Type B pancreatic cell (in vitro differentiated cells): ENCODE measurements around the gene ACSS2. TPM values are rescaled to one million over a fixed set of nuclear protein-coding genes. Genes with fewer than 3 reads are reported as not detected.

Experiments used
- DNase-seq: peaks from one replicate; pipeline ENCODE4 v3.0.0; 2021; ENCODE audit warnings: mixed read lengths; ENCODE audit not compliant: unreplicated experiment; ENCODE audit errors: extremely low spot score
- H3K27ac Mint-ChIP-seq: 2 replicates; pipeline ENCODE4 v1.8.0; 2021; ENCODE audit warnings: mild to moderate bottlenecking, mixed read lengths
- H3K27me3 Mint-ChIP-seq: 2 replicates; pipeline ENCODE4 v1.8.0; 2021; ENCODE audit warnings: mixed read lengths
- H3K36me3 Mint-ChIP-seq: 2 replicates; pipeline ENCODE4 v1.8.0; 2021; ENCODE audit warnings: mixed read lengths
- H3K4me1 Mint-ChIP-seq: one replicate; pipeline ENCODE4 v1.8.0; 2021; ENCODE audit warnings: mixed read lengths; ENCODE audit not compliant: unreplicated experiment
- H3K4me3 Mint-ChIP-seq: 2 replicates; pipeline ENCODE4 v1.8.0; 2021; ENCODE audit warnings: mild to moderate bottlenecking, mixed read lengths
- H3K9me3 Mint-ChIP-seq: 2 replicates; pipeline ENCODE4 v1.8.0; 2021; ENCODE audit warnings: mixed read lengths
- total RNA-seq: library from RNA; stranded (reverse); gene quantifications from 2 replicates; pipeline ENCODE4 v1.2.1, GENCODE V29; 2021; ENCODE audit warnings: low replicate concordance
- TF ChIP-seq, protein P1 (sequence below): fragments of 200-600 bp; sonication (generic); conservative IDR thresholded peaks from 2 replicates; pipeline ENCODE4 v1.5.0; 2021; ENCODE audit warnings: antibody characterized with exemption, mild to moderate bottlenecking

ACSS2 gene
- total RNA-seq, 1 donor from 2014 or later: 59.2 TPM

DNA sequence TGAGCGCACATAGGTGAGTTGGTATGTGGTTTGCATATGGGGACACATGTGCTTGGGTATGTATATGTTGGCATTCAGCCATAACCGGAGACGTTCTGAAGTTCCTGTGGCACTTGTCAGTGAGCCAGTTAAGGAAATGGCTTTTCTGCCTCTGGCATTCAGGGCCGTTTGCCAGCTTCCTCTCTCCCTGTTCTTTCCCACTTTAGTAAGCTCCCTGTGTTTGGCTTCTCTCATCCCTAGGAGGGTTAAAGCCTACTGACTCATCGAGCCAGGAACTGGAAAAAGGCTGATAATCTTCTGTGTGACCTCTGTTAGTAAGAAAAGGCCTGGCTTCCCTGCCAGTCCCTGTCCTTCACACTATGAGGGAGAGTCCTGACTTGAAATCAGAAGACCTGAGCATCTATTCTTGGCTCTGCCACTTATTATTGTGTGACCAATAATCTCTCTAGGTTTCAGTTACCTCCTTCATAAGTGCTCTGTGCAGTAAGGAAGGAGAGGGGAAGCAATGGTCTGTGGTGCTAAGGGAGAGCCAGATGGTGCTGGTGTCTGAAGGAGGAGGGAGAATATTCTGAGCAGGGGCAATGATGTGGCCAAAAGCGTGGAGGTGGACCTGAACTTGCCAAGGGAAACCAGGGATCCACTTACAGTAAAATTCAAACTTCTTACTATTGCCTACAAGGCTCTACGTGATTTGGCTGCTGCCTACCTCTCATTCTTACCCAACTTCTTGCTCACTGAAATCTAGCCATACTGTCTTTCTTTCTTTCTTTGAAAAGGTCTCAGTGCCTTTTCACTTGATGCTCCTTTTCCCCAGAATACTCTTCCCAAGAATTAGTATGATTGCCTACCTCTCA is 31.4 kb downstream of the ACSS2 start:
- Mint-ChIP-seq H3K9me3 (no peaks in the 10 kb centered on the region), H3K27me3 (no peaks in the 10 kb centered on the region), H3K36me3 (peaks cover 4% of the 10 kb centered on the region), H3K4me3 (no peak overlapping the region), H3K4me1 (peaks cover 7% of the 10 kb centered on the region), H3K27ac (no peak overlapping the region)
- DNase-seq: no peak
- TF ChIP-seq, protein P1, sequence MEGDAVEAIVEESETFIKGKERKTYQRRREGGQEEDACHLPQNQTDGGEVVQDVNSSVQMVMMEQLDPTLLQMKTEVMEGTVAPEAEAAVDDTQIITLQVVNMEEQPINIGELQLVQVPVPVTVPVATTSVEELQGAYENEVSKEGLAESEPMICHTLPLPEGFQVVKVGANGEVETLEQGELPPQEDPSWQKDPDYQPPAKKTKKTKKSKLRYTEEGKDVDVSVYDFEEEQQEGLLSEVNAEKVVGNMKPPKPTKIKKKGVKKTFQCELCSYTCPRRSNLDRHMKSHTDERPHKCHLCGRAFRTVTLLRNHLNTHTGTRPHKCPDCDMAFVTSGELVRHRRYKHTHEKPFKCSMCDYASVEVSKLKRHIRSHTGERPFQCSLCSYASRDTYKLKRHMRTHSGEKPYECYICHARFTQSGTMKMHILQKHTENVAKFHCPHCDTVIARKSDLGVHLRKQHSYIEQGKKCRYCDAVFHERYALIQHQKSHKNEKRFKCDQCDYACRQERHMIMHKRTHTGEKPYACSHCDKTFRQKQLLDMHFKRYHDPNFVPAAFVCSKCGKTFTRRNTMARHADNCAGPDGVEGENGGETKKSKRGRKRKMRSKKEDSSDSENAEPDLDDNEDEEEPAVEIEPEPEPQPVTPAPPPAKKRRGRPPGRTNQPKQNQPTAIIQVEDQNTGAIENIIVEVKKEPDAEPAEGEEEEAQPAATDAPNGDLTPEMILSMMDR: no peak

DNA sequence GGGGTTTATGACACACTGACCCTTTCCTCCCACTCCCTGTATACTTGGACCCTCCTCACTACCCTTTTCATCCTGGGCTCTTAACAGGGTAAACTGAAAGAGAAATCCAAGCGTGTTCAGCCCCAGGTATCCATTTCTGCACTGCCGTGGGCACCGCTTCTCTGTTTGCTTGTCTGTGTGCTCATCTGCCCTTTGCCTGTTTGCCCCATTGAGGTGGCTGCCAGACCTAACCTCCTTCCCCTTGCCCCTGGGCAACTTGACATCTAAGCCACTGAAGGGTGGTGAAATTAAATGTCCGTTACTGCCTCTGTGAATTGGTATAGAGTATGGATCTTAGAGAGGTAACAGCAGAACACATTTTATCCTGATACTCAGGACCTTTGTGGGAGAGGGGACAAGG is 38.7 kb downstream of the ACSS2 start:
- Mint-ChIP-seq H3K9me3 (no peaks in the 10 kb centered on the region), H3K27ac (no peak overlapping the region), H3K36me3 (peaks cover 30% of the 10 kb centered on the region), H3K4me3 (no peak overlapping the region), H3K4me1 (no peaks in the 10 kb centered on the region), H3K27me3 (no peaks in the 10 kb centered on the region)
- TF ChIP-seq, protein P1: no peak
- DNase-seq: no peak

DNA sequence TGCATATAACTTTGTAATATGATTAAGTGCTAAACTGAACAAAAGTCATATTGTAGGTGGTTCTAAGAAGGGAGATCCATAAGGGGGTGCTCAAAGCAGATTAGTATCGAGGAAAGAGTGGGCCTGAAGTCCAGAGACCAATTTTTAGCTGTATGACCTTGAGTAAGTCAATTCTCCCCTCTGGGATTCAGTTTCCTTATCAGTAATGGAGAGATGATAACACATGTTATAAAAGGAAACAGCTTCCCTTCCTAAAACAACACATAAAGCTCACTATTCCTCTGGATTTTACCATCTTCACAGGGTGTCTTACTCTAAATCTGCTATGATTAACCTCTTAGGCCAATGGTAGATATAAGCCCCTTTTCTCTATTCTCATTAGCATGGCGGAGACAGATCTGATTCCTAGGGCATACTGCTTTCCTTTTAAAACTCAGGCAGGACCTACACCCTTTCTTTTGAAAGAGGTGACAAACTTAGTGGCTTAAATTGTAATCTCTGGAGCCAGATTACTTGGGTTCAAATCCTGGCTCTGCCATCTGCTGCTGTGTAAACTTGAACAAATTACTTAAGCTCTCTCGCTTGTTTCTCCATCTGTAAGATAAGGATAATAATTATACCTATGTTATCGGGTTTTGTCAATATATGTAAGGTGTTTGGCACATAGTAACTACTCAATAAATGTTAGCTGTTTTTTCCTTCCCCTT is 39.5 kb downstream of the ACSS2 start:
- H3K27ac Mint-ChIP-seq: no peak overlapping the region
- H3K4me1 Mint-ChIP-seq: no peaks in the 10 kb centered on the region
- no peak overlapping the region for H3K4me3 Mint-ChIP-seq
- H3K36me3 Mint-ChIP-seq: peaks cover 37% of the 10 kb centered on the region
- TF ChIP-seq, protein P1: no peak
- DNase-seq: no peak
- H3K9me3 Mint-ChIP-seq: no peaks in the 10 kb centered on the region
- H3K27me3 Mint-ChIP-seq: no peaks in the 10 kb centered on the region

DNA sequence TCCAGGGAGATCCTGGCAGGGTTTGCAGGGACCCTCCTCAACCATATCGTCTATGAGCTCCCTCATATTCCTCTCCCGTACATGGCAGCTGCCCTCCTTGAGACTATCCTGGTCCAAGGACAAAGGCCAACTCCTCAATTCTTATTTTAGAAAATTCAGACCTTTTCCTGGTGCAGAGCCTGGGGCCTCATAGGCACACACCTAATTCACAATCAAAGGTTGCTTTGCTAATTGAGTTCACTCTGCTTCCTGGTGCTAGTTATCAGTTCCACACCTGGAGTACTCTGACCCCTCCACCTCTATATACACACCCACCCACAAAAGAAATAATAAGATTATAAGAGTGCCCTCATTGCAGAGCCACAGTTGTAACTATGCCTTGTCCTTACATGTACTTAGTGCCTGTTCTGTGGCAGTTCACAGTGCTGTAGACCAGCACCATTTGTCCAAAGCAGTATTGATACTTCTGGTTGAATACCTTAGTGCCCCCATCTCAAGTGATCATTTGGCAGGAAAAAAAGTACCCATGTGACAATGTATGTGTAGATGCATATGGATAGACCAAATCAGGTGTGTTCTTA is 40.5 kb downstream of the ACSS2 start:
- Mint-ChIP-seq H3K4me3 (no peak overlapping the region), H3K4me1 (no peaks in the 10 kb centered on the region), H3K27me3 (no peaks in the 10 kb centered on the region)

DNA sequence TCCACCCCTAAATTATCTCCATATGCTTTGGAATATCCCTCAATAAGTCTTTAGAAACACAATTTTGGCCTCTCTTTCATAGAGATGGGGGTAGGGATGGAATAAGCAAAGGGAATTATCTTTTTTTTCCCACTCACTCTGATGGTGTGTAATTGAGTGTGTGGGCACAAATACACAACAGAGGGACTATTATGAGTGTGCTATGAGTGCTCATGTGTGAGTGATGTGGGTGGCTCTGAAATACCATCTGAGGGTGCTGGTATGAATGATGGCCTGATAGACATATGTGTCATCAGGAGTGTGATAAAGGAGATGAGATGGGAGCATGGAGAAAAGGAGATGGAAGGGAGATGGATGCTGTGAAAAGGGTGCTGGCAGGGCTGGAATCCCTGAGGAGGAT is 43.6 kb downstream of the ACSS2 start:
- Mint-ChIP-seq H3K27me3 (no peaks in the 10 kb centered on the region), H3K9me3 (no peaks in the 10 kb centered on the region), H3K4me3 (no peak overlapping the region), H3K36me3 (peaks cover 35% of the 10 kb centered on the region), H3K4me1 (no peaks in the 10 kb centered on the region), H3K27ac (no peak overlapping the region)
- TF ChIP-seq, protein P1: no peak
- no peak for DNase-seq

More for the DNA sequence above, 40.5 kb downstream of the ACSS2 start:
- DNase-seq: no peak
- TF ChIP-seq, protein P1: no peak
- H3K36me3 Mint-ChIP-seq: peaks cover 39% of the 10 kb centered on the region
- H3K27ac Mint-ChIP-seq: peak overlapping the region; percentile 11
- no peaks in the 10 kb centered on the region for H3K9me3 Mint-ChIP-seq
